Measurements from ENCODE around the gene ACP7.

- TF ChIP-seq EZH2 (IDR thresholded peaks at IDR 0.05; ENCODE audit: low read length, missing control alignments) (no peak), CTCF (conservative IDR thresholded peaks at IDR 0.05 in 1 of 2, IDR thresholded peaks at IDR 0.05 in 1 of 2; ENCODE audit: low read depth in 1 of 2, low read length in 2 of 2) (no peak)
Measured at GRCh38 chr19:39126312-39127187, 42.4 kb downstream of the ACP7 start.

All from fibroblast of lung (primary cell).